SH-SY5Y (cell line): ENCODE results near the gene KRT71.

Experiments used
- GATA2 ChIP-seq: IDR thresholded peaks from 2 replicates; pipeline ENCODE4 v1.6.1; 2011; ENCODE audit warnings: mild to moderate bottlenecking, low read depth, low read length
- GATA3 ChIP-seq: IDR thresholded peaks from 2 replicates; pipeline ENCODE4 v1.6.1; 2011; ENCODE audit warnings: low read depth, mild to moderate bottlenecking, low read length, moderate library complexity

DNA sequence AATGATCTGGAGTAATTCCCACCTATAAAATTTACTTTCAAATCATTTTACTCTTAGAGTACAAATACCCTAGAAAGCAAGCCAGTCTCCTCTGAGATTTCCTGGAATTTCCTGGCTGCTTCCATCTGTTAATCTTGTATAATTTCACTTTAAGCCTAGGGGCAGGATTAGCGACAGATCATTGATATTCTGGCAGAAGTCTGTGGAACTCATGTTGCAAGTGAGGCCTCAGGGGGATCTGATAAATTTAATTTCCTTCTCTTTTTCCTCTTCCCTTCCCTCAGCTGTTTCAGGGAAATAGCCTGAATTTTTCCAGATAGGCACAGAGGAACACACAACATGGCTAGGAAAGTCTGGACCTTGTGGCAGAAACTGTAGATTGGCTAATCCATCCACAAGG is 54.0 kb downstream of the KRT71 start:
- no peak for TF ChIP-seq GATA2
- TF ChIP-seq GATA3: no peak
